Activated T-helper 1 cell treated with Interleukin-2 at 50 U/mL for 16 hours (primary cell): ENCODE results near the gene HOMEZ.
A peak's percentile ranks its signal among the peaks of the same experiment; 100 is the strongest.
"Not testable (repeated sequence)": the region's sequence is repeated elsewhere in the genome, so short reads cannot be mapped to it uniquely, and the experiment has no call there.

Experiments used
- DNase-seq: peaks from one replicate; pipeline ENCODE4 v3.0.0-alpha.2; 2020; ENCODE audit warnings: low read depth

HOMEZ gene

DNA sequence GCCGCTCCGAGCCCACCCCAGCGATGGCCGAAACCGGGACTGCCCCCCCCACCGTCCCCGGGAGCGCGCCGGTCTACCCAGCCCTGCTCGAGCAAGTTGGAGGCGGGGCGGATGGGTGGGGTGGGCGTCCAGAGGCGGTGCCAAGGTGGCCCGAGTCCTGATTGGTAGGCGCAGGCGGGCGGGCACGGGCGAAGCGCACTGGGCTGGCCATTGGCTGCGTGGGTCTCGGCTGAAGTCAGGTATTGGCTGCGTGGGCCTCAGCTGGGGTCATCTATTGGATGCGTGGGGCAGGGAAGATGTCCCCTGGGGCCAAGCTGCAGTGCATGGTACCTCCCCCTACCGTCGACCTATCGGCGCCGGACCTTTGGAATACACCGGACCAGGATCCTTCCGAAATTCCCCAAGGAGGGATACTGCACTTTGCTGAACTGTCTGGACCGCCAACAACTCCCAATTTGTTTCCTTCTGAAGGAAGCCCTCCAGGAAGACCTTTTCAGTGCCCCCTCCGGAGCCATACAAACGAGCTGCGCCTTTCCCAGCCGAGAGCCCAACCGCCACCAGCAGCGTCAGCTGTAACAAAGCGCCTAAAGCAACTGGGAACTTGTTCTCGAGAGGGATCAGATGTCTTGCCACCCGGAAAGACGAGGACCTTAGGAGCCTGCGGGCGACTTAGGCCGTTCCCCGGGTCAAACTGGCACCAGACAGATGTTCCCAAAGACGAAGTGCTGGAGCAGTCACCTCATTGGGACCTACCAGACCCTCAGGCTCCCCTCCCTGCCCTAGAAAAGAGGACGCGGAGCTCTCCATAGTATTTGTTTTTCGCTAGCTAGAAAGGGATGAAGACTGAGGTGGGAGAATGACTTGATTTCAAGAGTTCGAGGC, at the start of gene HOMEZ:
Gene HOMEZ (minus strand): TSS at position 113 of the 882 bp plus-strand sequence. CDS start 180 bp downstream, outside the sequence.
- peak; percentile 96 for DNase-seq

GRCh38 chr14:23335623-23336022, 49.7 kb upstream of the HOMEZ start:
- DNase-seq: no peak

DNA sequence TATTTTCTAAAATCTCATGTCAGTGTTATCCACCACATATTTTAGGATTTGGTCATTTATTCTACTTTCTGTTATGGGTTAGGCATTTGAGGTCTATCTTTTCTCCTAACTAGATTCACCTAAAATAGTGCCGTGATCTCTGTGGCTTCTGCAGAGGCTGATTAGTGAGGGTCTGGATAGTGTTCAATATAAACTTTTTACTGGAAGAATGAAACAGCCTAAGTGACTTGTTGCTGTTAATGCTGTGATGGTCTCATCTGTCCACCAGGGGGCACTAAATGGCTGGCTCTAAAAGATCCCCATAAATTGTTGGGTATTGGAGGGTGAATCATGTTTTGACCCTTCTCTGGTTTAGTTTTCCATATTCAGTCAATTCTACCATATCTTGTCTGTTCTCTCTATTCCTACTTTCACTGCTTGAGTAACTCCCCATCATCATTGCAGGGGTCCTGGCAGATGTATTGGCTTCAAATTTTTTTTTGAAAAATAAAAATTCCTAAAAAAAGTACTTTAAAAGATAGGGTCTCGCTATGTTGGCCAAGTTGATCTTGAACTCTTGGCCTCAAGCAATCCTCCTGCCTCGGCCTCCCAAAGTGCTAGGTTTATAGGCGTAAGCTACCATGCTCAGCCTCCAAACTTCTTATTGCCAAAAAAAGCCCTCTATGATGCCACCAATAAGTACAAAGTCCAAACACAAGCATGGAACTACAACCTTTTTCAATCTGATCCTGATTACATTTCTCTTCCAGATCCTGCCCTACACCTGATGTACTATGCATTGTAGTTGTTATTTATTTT, 42.2 kb upstream of the HOMEZ start:
- DNase-seq: peak; percentile 36

GRCh38 chr14:23326491-23327332, 40.8 kb upstream of the HOMEZ start:
- DNase-seq: no peak

- DNase-seq: not testable (repeated sequence)
These were observed 39.8 kb upstream of the HOMEZ start for GRCh38 chr14:23325746-23326145.

DNA sequence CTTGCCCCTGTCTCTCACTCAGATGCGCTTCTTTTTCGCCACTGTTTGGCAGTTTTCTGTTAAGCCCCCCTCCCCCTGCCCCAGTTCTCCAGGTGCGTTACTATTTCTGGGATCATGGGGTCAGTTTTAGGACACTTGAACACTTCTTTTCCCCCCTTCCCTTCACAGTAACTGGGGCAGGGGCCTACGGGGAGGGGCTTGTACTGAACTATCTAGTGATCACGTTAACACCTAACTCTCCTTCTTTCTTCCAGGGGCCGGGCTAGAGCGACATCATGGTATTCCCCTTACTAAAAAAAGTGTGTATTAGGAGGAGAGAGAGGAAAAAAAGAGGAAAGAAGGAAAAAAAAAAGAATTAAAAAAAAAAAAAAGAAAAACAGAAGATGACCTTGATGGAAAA, 39.1 kb upstream of the HOMEZ start:
- no peak for DNase-seq

- DNase-seq: no peak
These were observed 38.5 kb upstream of the HOMEZ start for GRCh38 chr14:23324455-23324846.

- no peak for DNase-seq
These were observed 38.0 kb upstream of the HOMEZ start for GRCh38 chr14:23323838-23324454.

DNA sequence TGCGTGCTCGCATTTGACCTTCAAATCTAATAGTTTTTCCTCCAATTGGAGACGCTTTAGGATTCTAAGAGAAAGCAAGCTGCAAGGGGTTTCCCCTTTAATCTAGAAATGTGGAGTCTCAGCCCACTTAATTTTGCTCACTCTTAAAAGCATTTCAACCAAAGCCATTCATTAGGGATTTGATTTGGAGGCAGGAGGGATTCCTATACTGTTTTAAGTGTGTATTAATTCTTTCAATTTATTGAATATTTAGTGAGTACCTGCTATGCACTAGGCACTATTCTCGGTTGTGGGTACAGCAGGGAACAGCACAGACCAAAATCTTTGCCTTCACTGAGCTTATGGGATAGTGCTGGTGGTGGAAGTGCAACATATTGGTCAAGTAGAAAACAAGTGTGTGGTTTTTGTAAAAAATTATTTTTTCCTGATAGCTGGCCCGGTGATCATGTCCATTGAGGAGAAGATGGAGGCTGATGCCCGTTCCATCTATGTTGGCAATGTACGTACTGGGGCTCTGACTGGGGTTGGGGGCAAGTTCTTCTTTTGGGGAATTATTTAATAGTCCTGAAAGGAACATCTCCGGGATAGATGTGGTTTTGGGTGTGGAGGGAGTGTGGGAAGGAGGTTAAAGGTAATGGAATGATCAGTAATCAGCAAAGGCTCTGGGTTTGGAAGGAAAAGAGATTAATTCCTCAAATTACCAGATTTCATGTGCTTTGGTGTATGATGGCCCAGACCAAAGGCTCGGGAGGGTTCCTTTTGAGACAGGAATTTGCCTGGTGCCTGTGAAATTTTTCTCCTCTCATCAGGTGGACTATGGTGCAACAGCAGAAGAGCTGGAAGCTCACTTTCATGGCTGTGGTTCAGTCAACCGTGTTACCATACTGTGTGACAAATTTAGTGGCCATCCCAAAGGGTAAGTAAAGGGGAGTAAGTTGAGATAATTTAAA, 36.9 kb upstream of the HOMEZ start:
- DNase-seq: no peak

DNA sequence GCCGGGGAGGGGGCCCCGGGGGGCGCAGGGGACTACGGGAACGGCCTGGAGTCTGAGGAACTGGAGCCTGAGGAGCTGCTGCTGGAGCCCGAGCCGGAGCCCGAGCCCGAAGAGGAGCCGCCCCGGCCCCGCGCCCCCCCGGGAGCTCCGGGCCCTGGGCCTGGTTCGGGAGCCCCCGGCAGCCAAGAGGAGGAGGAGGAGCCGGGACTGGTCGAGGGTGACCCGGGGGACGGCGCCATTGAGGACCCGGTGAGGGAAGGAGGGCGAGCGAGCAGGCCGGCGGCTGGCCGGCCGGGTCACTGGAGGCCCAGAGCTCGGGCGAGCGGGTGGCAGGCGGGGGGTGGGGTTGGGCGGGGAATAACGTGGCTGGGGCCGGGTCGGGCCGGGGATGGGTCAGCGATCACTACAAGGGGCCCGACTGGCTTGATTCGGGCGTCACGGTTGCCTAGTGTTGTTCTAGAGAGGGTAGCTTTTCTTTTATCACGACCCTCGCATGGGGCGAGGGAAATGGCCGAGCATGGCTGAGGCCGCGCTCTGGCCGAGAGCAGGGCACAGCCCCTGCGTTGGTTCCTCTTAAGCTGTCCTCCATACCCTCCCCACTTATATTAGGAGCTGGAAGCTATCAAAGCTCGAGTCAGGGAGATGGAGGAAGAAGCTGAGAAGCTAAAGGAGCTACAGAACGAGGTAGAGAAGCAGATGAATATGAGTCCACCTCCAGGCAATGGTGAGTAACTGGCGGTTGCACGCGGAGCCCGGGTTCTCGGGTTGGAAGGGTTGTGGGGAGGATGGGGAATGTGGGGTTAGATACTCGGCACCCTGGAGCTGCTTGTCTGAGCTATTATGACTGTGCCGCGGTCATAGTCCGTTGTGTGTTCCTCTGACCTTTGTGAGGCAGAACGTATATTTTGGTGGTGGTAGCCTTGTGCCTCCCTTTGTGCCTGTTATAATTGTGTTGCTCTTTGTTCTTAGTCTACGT, 35.9 kb upstream of the HOMEZ start:
- peak; percentile 20 for DNase-seq

DNA sequence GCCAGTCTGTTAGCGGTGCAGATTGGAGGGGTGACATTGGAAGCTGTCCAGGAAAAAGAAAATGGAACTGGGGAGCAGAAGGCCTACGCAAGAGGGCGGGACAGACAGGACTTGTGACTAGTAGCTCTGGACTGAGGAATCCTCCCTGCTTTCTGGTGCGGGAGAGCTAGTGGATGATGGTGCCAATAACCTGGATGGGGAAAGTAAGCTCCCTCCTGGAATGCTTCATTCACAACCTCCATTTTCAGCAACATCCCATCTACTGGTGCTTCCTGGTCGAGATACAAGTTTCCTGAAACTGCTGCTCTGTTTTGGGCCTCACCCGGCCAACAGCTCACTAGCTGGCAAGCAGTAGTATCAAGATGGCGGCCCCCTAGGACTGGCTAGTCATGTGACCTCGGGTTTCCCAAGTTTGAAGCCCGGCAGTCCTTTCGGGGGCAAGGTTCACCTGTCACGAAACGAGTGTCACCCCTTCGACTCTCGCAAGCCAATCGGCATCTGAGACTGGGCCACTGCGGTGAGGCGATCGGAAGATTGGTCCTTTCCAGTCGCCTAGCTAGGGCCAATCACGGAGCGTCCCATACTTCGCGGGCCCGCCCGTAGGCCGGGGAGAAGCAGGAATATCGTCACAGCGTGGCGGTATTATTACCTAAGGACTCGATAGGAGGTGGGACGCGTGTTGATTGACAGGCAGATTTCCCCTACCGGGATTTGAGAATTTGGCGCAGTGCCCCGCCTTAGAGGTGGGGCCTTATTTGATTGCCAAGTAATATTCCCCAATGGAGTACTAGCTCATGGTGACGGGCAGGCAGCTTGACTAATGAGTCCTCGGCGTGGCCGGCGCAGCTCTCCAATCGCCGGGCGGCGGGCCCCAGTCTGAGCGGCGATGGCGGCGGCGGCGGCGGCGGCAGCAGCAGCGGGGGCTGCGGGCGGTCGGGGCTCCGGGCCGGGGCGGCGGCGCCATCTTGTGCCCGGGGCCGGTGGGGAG, 34.9 kb upstream of the HOMEZ start, which contains the start of gene PABPN1:
Gene PABPN1 (plus strand): TSS at position 874 of the 988 bp plus-strand sequence. CDS start 13 bp downstream, at position 887.
- peak; percentile 93 for DNase-seq

- DNase-seq: no peak
These were observed 34.0 kb upstream of the HOMEZ start for GRCh38 chr14:23319746-23320583.

DNA sequence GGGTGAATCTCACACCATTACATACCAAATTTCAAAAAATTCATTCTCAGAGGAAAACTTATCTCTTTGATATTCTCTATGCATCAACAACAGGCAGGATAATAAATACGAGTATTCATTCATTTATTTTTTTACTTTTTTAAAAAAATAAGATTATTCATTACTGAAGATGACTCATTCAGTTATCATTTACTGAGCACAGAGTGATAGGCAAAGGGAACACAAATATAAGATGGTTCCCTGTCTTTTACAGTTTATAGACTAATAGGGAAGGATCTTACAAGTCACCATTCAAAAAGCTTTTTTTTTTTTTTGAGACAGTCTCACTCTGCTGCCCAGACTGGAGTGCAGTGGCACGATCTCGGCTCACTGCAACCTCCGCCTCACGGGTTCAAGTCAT, 30.4 kb upstream of the HOMEZ start:
- no peak for DNase-seq

DNA sequence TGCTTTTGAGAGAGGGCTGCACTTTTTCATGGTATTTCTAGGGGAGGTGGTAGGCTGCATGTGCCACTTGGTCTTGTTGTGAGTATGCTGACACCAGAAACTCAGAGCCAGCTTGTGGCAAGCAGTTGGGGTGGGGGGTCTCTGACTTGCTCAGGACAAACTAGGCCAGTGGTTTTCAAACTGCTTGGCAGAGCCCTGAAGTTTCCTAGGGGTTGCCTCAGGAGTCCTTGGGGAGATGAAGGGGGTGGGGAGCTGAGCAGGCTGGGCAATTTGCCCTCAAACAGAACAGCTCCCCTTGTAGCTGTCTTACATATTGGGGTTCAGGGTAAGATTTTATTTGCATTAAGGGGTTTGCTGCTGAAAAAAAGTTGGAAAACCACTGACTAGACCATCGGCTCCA, 24.6 kb upstream of the HOMEZ start:
- DNase-seq: no peak

GRCh38 chr14:23308721-23309445, 23.0 kb upstream of the HOMEZ start:
- DNase-seq: no peak
